Ammon's horn (tissue), 1 donor: ENCODE measurements around the gene SLC52A3.
"Not testable (repeated sequence)": the region's sequence is repeated elsewhere in the genome, so short reads cannot be mapped to it uniquely, and the experiment has no call there.

Experiments used
- DNase-seq: peaks from one replicate; pipeline ENCODE4 v3.0.0-alpha.2; 2016; ENCODE audit warnings: low spot score

Gene SLC52A3

GRCh38 chr20:768426-768978 is at the start of gene SLC52A3:
Gene SLC52A3, minus strand, starts transcription at chr20:768500. Its CDS starts 2,726 bp downstream, at chr20:765774.
- DNase-seq, result no peak

GRCh38 chr20:815914-816606 is 47.8 kb upstream of the SLC52A3 start:
- peak; percentile 70 for DNase-seq

- no peak for DNase-seq
Observed at GRCh38 chr20:815226-815625, 46.9 kb upstream of the SLC52A3 start.

GRCh38 chr20:813390-813789 is 45.1 kb upstream of the SLC52A3 start:
- no peak for DNase-seq

- DNase-seq, result not testable (repeated sequence)
Observed at GRCh38 chr20:812435-812814, 44.1 kb upstream of the SLC52A3 start.

GRCh38 chr20:811776-812434 is 43.6 kb upstream of the SLC52A3 start:
- not testable (repeated sequence) for DNase-seq

- no peak for DNase-seq
Observed at GRCh38 chr20:805713-806112, 37.4 kb upstream of the SLC52A3 start.

- no peak for DNase-seq
Observed at GRCh38 chr20:801678-802077, 33.4 kb upstream of the SLC52A3 start.

GRCh38 chr20:800026-800425 is 31.7 kb upstream of the SLC52A3 start:
- DNase-seq, result not testable (repeated sequence)

GRCh38 chr20:798746-799145 is 30.4 kb upstream of the SLC52A3 start:
- not testable (repeated sequence) for DNase-seq

GRCh38 chr20:796921-797320 is 28.6 kb upstream of the SLC52A3 start:
- no peak for DNase-seq

GRCh38 chr20:792248-792647 is 23.9 kb upstream of the SLC52A3 start:
- DNase-seq, result no peak

GRCh38 chr20:791056-791455 is 22.8 kb upstream of the SLC52A3 start:
- no peak for DNase-seq

- no peak for DNase-seq
Observed at GRCh38 chr20:787825-788224, 19.5 kb upstream of the SLC52A3 start.

GRCh38 chr20:779771-780170 is 11.5 kb upstream of the SLC52A3 start:
- DNase-seq, result no peak

GRCh38 chr20:776165-776564 is 7.9 kb upstream of the SLC52A3 start:
- no peak for DNase-seq

GRCh38 chr20:775679-776135 is 7.4 kb upstream of the SLC52A3 start:
- no peak for DNase-seq

GRCh38 chr20:774660-775057 is 6.4 kb upstream of the SLC52A3 start:
- DNase-seq, result no peak

- DNase-seq, result no peak
Observed at GRCh38 chr20:774016-774659, 5.8 kb upstream of the SLC52A3 start.

GRCh38 chr20:772806-773205 is 4.5 kb upstream of the SLC52A3 start:
- DNase-seq, result no peak

GRCh38 chr20:771741-772464 is 3.6 kb upstream of the SLC52A3 start:
- no peak for DNase-seq

GRCh38 chr20:770691-771090 is 2.4 kb upstream of the SLC52A3 start:
- DNase-seq, result no peak
